ENCODE data around the gene SRGAP1. TPM values are rescaled to one million over a fixed set of nuclear protein-coding genes. Genes with fewer than 3 reads are reported as not detected.
A peak's percentile ranks its signal among the peaks of the same experiment; 100 is the strongest.

Gene SRGAP1
- total RNA-seq, 6 experiments from 2014 or later: 1.3 to 5.0 (median 3.0) TPM

DNA sequence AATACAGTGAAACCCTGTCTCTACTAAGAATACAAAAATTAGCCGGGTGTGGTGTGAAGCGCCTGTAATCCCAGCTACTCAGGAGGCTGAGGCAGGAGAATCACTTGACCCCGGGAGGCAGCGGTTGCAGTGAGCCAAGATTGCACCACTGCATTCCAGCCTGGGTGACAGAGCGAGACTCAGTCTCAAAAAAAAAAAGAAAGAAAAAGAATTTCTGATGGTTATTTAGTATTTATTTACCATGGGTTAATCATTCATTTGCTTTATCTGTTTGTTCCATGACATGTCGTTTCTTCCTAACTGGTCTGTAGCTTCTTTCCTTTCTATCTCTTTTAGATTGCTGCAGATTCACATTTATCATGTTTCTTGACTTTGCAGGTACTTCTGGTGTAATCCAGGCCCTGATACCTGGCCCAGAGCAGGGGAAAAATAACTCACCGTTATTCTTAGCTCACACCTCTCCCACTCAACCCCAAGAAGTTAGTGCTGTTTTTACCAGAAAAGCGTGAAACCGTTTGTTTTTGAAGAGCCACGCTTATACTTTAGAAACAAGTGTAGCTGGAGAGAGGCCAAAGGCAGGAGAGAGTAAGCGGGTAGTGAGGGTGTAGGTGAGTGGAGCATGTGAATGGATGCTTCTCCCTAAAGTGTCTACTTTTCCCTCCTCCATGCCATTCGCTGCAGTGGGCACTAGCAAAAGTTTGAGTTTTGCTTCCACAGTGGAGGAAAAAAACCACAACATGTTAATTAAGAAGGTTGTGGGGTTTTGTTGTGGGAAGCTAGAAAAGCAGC, 45.4 kb downstream of the SRGAP1 start:
- no peak overlapping the region for H3K4me3 ChIP-seq
- H3K36me3 ChIP-seq: no peaks in the 10 kb centered on the region
- H3K27me3 ChIP-seq: no peaks in the 10 kb centered on the region
- H3K9me3 ChIP-seq: no peaks in the 10 kb centered on the region
- peak overlapping the region; percentile 78 to 95 (median 81) for H3K27ac ChIP-seq
- TF ChIP-seq CTCF (IDR thresholded peaks at IDR 0.05): no peak
- no peak for TF ChIP-seq POLR2A (IDR thresholded peaks at IDR 0.05)
- H3K4me1 ChIP-seq: peaks cover 0 to 11% (median 0%) of the 10 kb centered on the region in 4 donors
- DNase-seq (peak; percentile 48 to 61 (median 51)), ATAC-seq (peak; percentile 79 to 87 (median 84))
- intact Hi-C loops (cut with DNase I): no loop called here
- WGBS (ENCODE audit: insufficient coverage, low coverage, low lambda C conversion rate, missing lambda C conversion rate): 50% methylated on average over 12 of the region's 12 CpGs

DNA sequence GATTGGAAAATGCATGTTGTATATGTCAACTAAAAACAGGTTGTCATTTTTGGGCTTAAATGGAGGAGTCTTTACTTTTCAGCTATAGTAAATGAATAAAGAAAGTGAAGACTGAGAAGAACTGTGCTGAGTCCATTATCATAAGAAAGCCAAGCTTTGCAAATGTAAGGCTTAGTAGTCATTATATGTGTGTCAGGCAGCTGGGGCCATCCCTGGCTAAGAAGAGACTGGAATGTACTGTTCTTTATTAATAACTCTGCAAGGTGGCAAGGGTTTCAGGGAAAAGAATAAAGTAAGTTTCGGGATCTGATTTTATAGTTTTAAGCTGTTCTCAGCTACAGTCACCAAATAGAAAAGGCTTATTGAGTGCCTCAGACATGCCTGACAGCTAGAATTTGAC, 48.7 kb downstream of the SRGAP1 start:
- DNase-seq (no peak), ATAC-seq (no peak)
- 100% methylated on average over 1 of the region's 1 CpG for WGBS (ENCODE audit: insufficient coverage, low coverage, low lambda C conversion rate, missing lambda C conversion rate)
- no peaks in the 10 kb centered on the region for H3K36me3 ChIP-seq
- intact Hi-C loops (cut with DNase I): no loop called here
- no peaks in the 10 kb centered on the region for H3K9me3 ChIP-seq
- no peaks in the 10 kb centered on the region for H3K27me3 ChIP-seq
- H3K27ac ChIP-seq: no peak overlapping the region
- H3K4me1 ChIP-seq: peaks cover 0 to 11% (median 5%) of the 10 kb centered on the region in 4 donors
- no peak for TF ChIP-seq POLR2A (IDR thresholded peaks at IDR 0.05)
- no peak for TF ChIP-seq CTCF (IDR thresholded peaks at IDR 0.05)
- H3K4me3 ChIP-seq: no peak overlapping the region

DNA sequence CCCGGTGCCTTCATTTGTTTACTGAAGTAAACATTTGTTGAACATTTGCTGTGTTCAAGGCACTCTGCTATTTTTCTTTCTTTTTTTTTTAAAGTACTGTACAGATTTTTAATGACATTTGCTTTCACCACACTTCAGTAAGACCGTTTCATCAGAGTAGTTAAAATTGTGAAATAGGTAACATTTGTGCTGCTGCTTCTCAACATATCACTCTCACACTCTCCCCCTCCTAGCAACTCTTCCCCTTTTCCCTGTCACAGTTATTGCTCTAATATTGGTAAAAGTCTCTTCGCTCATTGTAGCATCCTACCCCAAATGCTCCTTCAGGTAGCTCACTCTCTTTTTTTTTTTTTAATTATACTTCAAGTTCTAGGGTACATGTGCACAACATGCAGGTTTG, 49.6 kb downstream of the SRGAP1 start:
- H3K36me3 ChIP-seq: no peaks in the 10 kb centered on the region
- intact Hi-C loops (cut with DNase I): no loop called here
- 42% methylated on average over 2 of the region's 3 CpGs for WGBS (ENCODE audit: insufficient coverage, low coverage, low lambda C conversion rate, missing lambda C conversion rate)
- H3K27me3 ChIP-seq: no peaks in the 10 kb centered on the region
- H3K9me3 ChIP-seq: no peaks in the 10 kb centered on the region
- DNase-seq (no peak), ATAC-seq (peak in 2 of 4 donors; percentile 23 to 30)
- H3K4me1 ChIP-seq: peaks cover 0 to 11% (median 5%) of the 10 kb centered on the region in 4 donors
- no peak for TF ChIP-seq CTCF (IDR thresholded peaks at IDR 0.05)
- no peak for TF ChIP-seq POLR2A (IDR thresholded peaks at IDR 0.05)
- no peak overlapping the region for H3K4me3 ChIP-seq
- H3K27ac ChIP-seq: no peak overlapping the region

DNA sequence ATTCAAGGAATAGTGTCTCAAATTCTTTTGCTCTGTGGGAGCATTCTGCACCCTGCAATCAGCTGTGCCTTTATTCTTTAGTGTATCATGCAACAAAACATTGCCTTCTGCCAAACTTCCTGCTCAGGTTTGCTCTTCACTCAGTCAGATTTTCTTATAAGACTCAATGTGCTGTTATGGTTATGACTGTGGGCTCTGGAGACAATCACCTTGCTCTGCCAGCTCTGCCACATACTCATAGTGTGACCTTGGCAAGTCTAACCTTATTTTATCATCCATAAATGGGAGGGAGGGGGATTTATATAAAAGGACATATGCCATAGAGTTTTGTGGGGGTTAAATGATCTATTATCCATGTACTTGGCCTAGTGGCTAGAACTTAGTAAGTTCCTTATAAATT, 51.3 kb downstream of the SRGAP1 start:
- Histone ChIP-seq H3K27ac (no peak overlapping the region), H3K36me3 (no peaks in the 10 kb centered on the region), H3K4me3 (no peak overlapping the region), H3K9me3 (no peaks in the 10 kb centered on the region), H3K27me3 (no peaks in the 10 kb centered on the region), H3K4me1 (peaks cover 0 to 14% (median 2%) of the 10 kb centered on the region in 4 donors)
- ATAC-seq (no peak), DNase-seq (no peak)
- intact Hi-C loops (cut with DNase I): no loop called here
- TF ChIP-seq POLR2A (IDR thresholded peaks at IDR 0.05): no peak
- TF ChIP-seq CTCF (IDR thresholded peaks at IDR 0.05): no peak

Measured in right lobe of liver (tissue), 6 donors.